Stomach (tissue), 4 donors: Measurements from ENCODE around the gene EGFLAM.

Experiments used
- CTCF ChIP-seq, 7 experiments: fragments of 450-650 bp in 4 of 7; fragments of 200-600 bp in 3 of 7; sonication (generic) in 3 of 7; IDR thresholded peaks; one replicate each; pipeline ENCODE4 v1.5.1; 2016 to 2019; ENCODE audit warnings: antibody characterized with exemption in 7 of 7, control low read depth in 2 of 7, mild to moderate bottlenecking in 1 of 7
- POLR2A ChIP-seq, 4 donors: fragments of 450-650 bp; IDR thresholded peaks; one replicate each; pipeline ENCODE4 v1.6.1; 2016; ENCODE audit warnings: antibody characterized with exemption in 4 of 4, control low read depth in 2 of 4, mild to moderate bottlenecking in 1 of 4, moderate library complexity in 1 of 4
- POLR2AphosphoS5 ChIP-seq, 3 donors: sonication (generic); formaldehyde crosslinking; IDR thresholded peaks; one replicate each; pipeline ENCODE4 v1.6.1; 2016; ENCODE audit warnings: antibody characterized with exemption in 3 of 3

DNA sequence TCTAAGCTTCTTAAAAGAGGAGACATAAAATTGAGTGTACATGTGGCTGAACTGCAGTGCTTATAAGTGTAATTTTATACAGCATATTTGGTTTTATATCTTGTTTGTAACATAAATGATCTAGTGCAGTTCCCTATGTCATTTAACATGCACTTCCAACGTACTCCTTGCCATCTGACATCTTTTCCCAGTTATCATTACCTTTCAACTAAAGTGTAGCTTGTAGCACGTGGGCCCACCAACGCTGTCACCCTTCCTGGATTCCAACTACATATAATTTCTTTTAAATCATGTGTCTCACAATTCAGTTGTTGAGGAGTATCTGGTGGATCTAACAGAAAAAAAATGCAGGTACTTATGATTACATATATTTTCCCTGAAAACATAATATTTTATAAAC, 247.9 kb downstream of the EGFLAM start:
- TF ChIP-seq POLR2A (IDR thresholded peaks at IDR 0.05) (no peak), CTCF (IDR thresholded peaks at IDR 0.05) (no peak), POLR2AphosphoS5 (IDR thresholded peaks at IDR 0.05) (no peak)
